ENCODE data around the gene HPCAL1. TPM values are rescaled to one million over a fixed set of nuclear protein-coding genes. Genes with fewer than 3 reads are reported as not detected.
A peak's percentile ranks its signal among the peaks of the same experiment; 100 is the strongest.

The HPCAL1 gene
- total and polyA plus RNA-seq, 2 of the 8 experiments (the other 6 are each of a cell fraction or from before 2014, with no cell fraction given), result 5.8 to 8.6 TPM

DNA sequence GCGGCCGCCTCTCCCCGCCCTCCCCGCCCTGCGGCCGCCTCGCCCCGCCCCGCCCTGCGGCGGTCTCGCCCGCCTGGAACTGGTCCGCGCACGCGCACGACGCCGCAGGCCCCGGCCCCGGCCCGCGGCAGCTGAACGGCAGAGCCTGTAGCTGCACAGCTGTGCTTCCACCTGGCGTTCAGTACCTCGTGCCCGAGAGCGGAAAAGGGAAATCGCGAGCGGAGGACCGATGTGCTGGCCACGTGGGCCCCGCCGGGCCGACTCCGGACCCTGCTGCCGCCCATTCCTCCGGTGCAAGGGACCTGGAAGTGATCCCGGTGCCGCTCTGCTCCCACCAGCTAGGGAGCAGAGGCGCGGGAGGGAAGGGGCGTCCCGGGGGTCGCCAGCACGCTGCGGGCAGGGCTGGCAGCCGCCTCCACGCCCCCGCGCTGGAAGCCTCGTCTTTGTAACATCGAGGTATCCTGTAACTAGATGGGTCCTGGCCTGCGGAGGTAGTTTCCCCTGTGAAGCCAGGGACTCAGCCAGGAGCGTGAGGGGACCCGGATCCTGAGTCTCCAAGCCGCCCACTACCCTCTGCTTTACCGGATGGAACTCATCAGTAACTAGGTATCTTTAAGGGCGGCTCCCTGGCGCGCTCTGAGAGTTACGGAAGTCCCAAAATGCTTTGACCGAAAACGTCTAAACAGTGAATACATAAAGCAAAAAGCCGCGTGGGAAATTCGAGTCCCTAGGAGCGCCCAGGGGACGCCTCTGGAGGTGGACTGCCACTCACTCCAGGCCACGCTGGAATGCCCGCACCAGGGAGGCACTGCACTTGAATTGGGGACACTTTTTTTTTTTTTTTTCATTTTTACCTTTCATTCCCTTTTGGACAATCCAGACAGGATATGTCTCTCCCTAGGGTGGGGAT, 146.1 kb downstream of the HPCAL1 start:
- peak overlapping the region; percentile 52 for H4K91ac ChIP-seq (replicated peaks; ENCODE audit: insufficient read length, low read length)
- H2BK20ac ChIP-seq (ENCODE audit: low read length), result no peak overlapping the region
- peaks cover 0 to 2% of the 10 kb centered on the region in 2 experiments for H4K20me1 ChIP-seq (replicated peaks in 1 of 2; ENCODE audit: control insufficient read depth in 1 of 2, insufficient read depth in 2 of 2, low read length in 2 of 2)
- peak overlapping the region; percentile 21; the same call in 1 of the 2 replicates for H2AFZ ChIP-seq (ENCODE audit: low read length)
- peak overlapping the region; percentile 96 for H4K8ac ChIP-seq (ENCODE audit: extremely low read depth, insufficient read depth, low read length)
- H2BK15ac ChIP-seq (ENCODE audit: low read length), result peak overlapping the region; percentile 53; the same call in 1 of the 2 replicates
- no peak overlapping the region for H3K56ac ChIP-seq (replicated peaks; ENCODE audit: insufficient read length, low read depth, low read length)
- H3K79me2 ChIP-seq (ENCODE audit: control insufficient read depth in 1 of 2, insufficient read depth in 2 of 2, low read length in 2 of 2), result peaks cover 0 to 23% of the 10 kb centered on the region in 2 experiments; a peak in 2 of 4 replicates
- H2BK120ac ChIP-seq (replicated peaks; ENCODE audit: low read depth, low read length), result no peak overlapping the region
- peak overlapping the region; percentile 12 for H4K5ac ChIP-seq (ENCODE audit: insufficient read length, low read depth, low read length)
- POLR2A ChIA-PET (ENCODE audit: partially characterized antibody), result interaction anchor here (0.6 to 4.7 kb wide), 14 partner anchors 8 to 328 kb away, joined by 3 to 44 read pairs (median 3); partner anchors contain the start of gene NOL10
- peak overlapping the region; percentile 46 to 76 (median 49) for H3K4me3 ChIP-seq (ENCODE audit: extremely low read depth in 1 of 4, insufficient read depth in 2 of 4, low read depth in 3 of 4, low read length in 4 of 4)
- peaks cover 2 to 10% (median 4%) of the 10 kb centered on the region in 4 experiments; a peak in 6 of 7 replicates for H3K4me1 ChIP-seq (replicated peaks in 1 of 4; ENCODE audit: control insufficient read depth in 3 of 4, insufficient read depth in 4 of 4, low read length in 3 of 4)
- peak overlapping the region; percentile 85; the same call in 1 of the 2 replicates for H2BK5ac ChIP-seq (ENCODE audit: low read depth, low read length)
- DNase-seq (ENCODE audit: low read depth in 1 of 2, low spot score in 2 of 2), result peak; percentile 61 to 88
- peak overlapping the region; percentile 55; the same call in 1 of the 2 replicates for H3K27ac ChIP-seq (ENCODE audit: low read depth, low read length)
- H2BK12ac ChIP-seq (ENCODE audit: low read depth, low read length), result peak overlapping the region; percentile 68; the same call in 1 of the 2 replicates
- H3K79me1 ChIP-seq (ENCODE audit: low read depth, low read length), result no peaks in the 10 kb centered on the region
- no peak overlapping the region for H3K14ac ChIP-seq (ENCODE audit: insufficient read length)
- H3K27me3 ChIP-seq (replicated peaks in 1 of 4; ENCODE audit: control insufficient read depth in 3 of 4, extremely low read depth in 1 of 4, insufficient read depth in 3 of 4, low read length in 3 of 4), result peaks cover 0 to 28% (median 12%) of the 10 kb centered on the region in 4 experiments; a peak in 5 of 7 replicates
- 7% methylated on average over 43 of the region's 73 CpGs; no CpG with 5 or more reads in 1 of the 2 experiments for WGBS, 2 experiments (ENCODE audit: extremely low coverage in 1 of 2, insufficient coverage in 1 of 2, insufficient read length in 1 of 2, insufficient replicate concordance in 2 of 2, low coverage in 1 of 2, low lambda C conversion rate in 2 of 2, missing lambda C conversion rate in 1 of 2)
- H3K23ac ChIP-seq (ENCODE audit: insufficient read length), result no peak overlapping the region
- peaks cover 3 to 9% (median 8%) of the 10 kb centered on the region in 4 experiments; a peak in 4 of 8 replicates for H3K36me3 ChIP-seq (ENCODE audit: control insufficient read depth in 2 of 4, insufficient read depth in 4 of 4, low read length in 3 of 4)
- H3K18ac ChIP-seq (ENCODE audit: extremely low read depth, low read length), result peak overlapping the region; percentile 62; the same call in 1 of the 2 replicates
- H3K9ac ChIP-seq (replicated peaks in 1 of 4; ENCODE audit: extremely low read depth in 1 of 4, low read depth in 3 of 4, low read length in 3 of 4), result peak overlapping the region; percentile 64 to 96 (median 74)
- peaks cover 4% of the 10 kb centered on the region; the same call in 1 of the 2 replicates for H3K23me2 ChIP-seq (ENCODE audit: low read depth, low read length)
- no peak overlapping the region for H3K4ac ChIP-seq (replicated peaks; ENCODE audit: insufficient read length, low read depth, low read length)
- CTCF ChIA-PET (ENCODE audit: partially characterized antibody), result interaction anchor here (0.6 to 2.0 kb wide), 8 partner anchors 10 to 308 kb away, joined by 3 to 7 read pairs (median 3); no protein-coding TSS in a partner anchor
- H2AK5ac ChIP-seq (ENCODE audit: low read depth, low read length), result no peak overlapping the region; the same call in 1 of the 2 replicates
- H3K9me3 ChIP-seq (ENCODE audit: insufficient read depth in 2 of 2, low read depth in 1 of 2, low read length in 1 of 2), result no peaks in the 10 kb centered on the region
- FAIRE-seq, result no peak
- H3K4me2 ChIP-seq (ENCODE audit: insufficient read depth in 1 of 2, low read depth in 2 of 2, low read length in 2 of 2), result peak overlapping the region; percentile 90 to 97
- no peak for TF ChIP-seq KDM5A (IDR thresholded peaks at IDR 0.05; ENCODE audit: low read length)
- peak; percentile 66 for TF ChIP-seq RNF2 (IDR thresholded peaks at IDR 0.05; ENCODE audit: borderline replicate concordance, low read depth, low read length, missing control alignments, poor library complexity, severe bottlenecking)
- TF ChIP-seq TEAD4 (IDR thresholded peaks at IDR 0.05; ENCODE audit: low read depth, low read length), result no peak
- TF ChIP-seq, protein P1, sequence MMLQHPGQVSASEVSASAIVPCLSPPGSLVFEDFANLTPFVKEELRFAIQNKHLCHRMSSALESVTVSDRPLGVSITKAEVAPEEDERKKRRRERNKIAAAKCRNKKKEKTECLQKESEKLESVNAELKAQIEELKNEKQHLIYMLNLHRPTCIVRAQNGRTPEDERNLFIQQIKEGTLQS (IDR thresholded peaks at IDR 0.05; ENCODE audit: insufficient read depth, low read depth, low read length), result no peak
- TF ChIP-seq SIX5 (IDR thresholded peaks at IDR 0.05; ENCODE audit: low read depth, low read length), result no peak
- peak; percentile 41; the same call in 1 of the 2 replicates for TF ChIP-seq CHD2 (IDR thresholded peaks at IDR 0.05; ENCODE audit: low read length)
- TF ChIP-seq GABPA (IDR thresholded peaks at IDR 0.05; ENCODE audit: borderline replicate concordance, insufficient read depth, low read length), result no peak
- TF ChIP-seq SRF (IDR thresholded peaks at IDR 0.05; ENCODE audit: low read depth, low read length), result no peak
- peak; percentile 64 for TF ChIP-seq PHF8 (conservative IDR thresholded peaks at IDR 0.05; ENCODE audit: low read depth, low read length)
